Ovary (tissue), 9 donors: ENCODE results near the gene GALNT5. TPM values are rescaled to one million over a fixed set of nuclear protein-coding genes. Genes with fewer than 3 reads are reported as not detected.

ENCODE experiments used
- DNase-seq, 5 donors: peaks; one replicate each; pipeline ENCODE4 v3.0.0-alpha.2; 2019 to 2020
- H3K27ac ChIP-seq, 2 donors: fragments of 200-600 bp; one replicate each; pipeline versions ENCODE4 v1.5.1 to v1.8.0; 2019 to 2022
- H3K27me3 ChIP-seq: fragments of 200-600 bp; one replicate; pipeline ENCODE4 v1.8.0; 2022
- H3K36me3 ChIP-seq: fragments of 200-600 bp; sonication (generic); one replicate; pipeline ENCODE4 v1.5.1; 2019
- H3K4me1 ChIP-seq: one replicate; pipeline ENCODE4 v1.8.1; 2013; ENCODE audit warnings: mild to moderate bottlenecking, moderate library complexity; ENCODE audit not compliant: insufficient read depth
- H3K4me3 ChIP-seq: fragments of 200-600 bp; sonication (generic); one replicate; pipeline ENCODE4 v1.5.1; 2017
- H3K9me3 ChIP-seq, 2 donors: fragments of 200-600 bp in 1 of 2; sonication (generic) in 1 of 2; one replicate each; pipeline versions ENCODE4 v1.5.1 to v1.8.1; 2013 to 2019; ENCODE audit warnings: mild to moderate bottlenecking in 1 of 2, moderate library complexity in 1 of 2
- CTCF ChIP-seq, 3 donors: fragments of 450-650 bp in 2 of 3; fragments of 200-600 bp in 1 of 3; IDR thresholded peaks; one replicate each; pipeline versions ENCODE4 v1.5.1 to v1.8.0; 2016 to 2022; ENCODE audit warnings: antibody characterized with exemption in 3 of 3, mild to moderate bottlenecking in 1 of 3
- EP300 ChIP-seq: sonication (generic); formaldehyde crosslinking; IDR thresholded peaks from one replicate; pipeline ENCODE4 v1.6.1; 2017; ENCODE audit warnings: antibody characterized with exemption
- POLR2A ChIP-seq: fragments of 450-650 bp; IDR thresholded peaks from one replicate; pipeline ENCODE4 v1.6.1; 2017; ENCODE audit warnings: antibody characterized with exemption, mild to moderate bottlenecking, moderate library complexity
- WGBS, 3 donors: extraction: QIAGEN DNeasy Blood & Tissue Kit in 1 of 3; methylation state at CpG; one replicate each; pipeline versions ENCODE4 v1.1.5 to v1.1.7; 2013 to 2017; 5-methylcytosine and 5-hydroxymethylcytosine counted together
- intact Hi-C, 4 donors: fragments of 100-400 bp; cut with DNase I; formaldehyde crosslinking; loops; one replicate each; pipeline versions ENCODE4 v1.11.0 to v1.15.1; 2022 to 2023
- polyA plus RNA-seq, 2 donors: library from polyadenylated mRNA; stranded (reverse); fragments of 200-250 nt in 1 of 2; fragments of 350-450 nt in 1 of 2; fragmentation: Illumina TruSeq in 1 of 2; extraction: RNeasy Lipid Tissue Mini Kit (QIAGEN cat#74804) in 1 of 2; gene quantifications; one replicate each; pipeline ENCODE4 v1.2.3, GENCODE V29; 2013 to 2014
- total RNA-seq, 7 donors: library from RNA; depleted of rRNA in 2 of 7; stranded (reverse); fragments of >200 nt in 2 of 7; fragmentation: NEBNext Ultra II Directional in 3 of 7; extraction: Animal tissue kit (Norgen Biotek cat#: 25700) in 3 of 7; gene quantifications; one replicate each; pipeline versions ENCODE4 v1.1.0 to v1.2.4, GENCODE V29; 2016 to 2023
- donor health status: DM: no; HTN: no; CAD: no; lungs with moderate emphysema.
- donor health status: DM: no; HTN: no; CAD: no.
- donor health status: Bipolar disorder and iron deficiency.
- donor health status: DM: yes; HTN: yes; CAD: no.
- donor health status: DM: no; HTN: no; CAD: no.
- donor health status: DM: yes; HTN: yes; CAD: no.

Gene GALNT5
- total and polyA plus RNA-seq, 9 donors, result 0.05 to 0.80 (median 0.15) TPM; not detected in 4

GRCh38 chr2:157349949-157350515, 92.5 kb downstream of the GALNT5 start:
- no peak overlapping the region for H3K4me3 ChIP-seq
- no peaks in the 10 kb centered on the region for H3K9me3 ChIP-seq
- TF ChIP-seq CTCF (IDR thresholded peaks at IDR 0.05) (no peak), EP300 (no peak), POLR2A (no peak)
- no peaks in the 10 kb centered on the region for H3K27me3 ChIP-seq
- DNase-seq, result no peak
- WGBS, 3 donors, result 36 to 46% (median 38%) methylated on average over 1 of the region's 1 CpG
- intact Hi-C loops, result no loop called here
- no peaks in the 10 kb centered on the region for H3K36me3 ChIP-seq
- H3K4me1 ChIP-seq, result no peaks in the 10 kb centered on the region
- H3K27ac ChIP-seq, result no peak overlapping the region

DNA sequence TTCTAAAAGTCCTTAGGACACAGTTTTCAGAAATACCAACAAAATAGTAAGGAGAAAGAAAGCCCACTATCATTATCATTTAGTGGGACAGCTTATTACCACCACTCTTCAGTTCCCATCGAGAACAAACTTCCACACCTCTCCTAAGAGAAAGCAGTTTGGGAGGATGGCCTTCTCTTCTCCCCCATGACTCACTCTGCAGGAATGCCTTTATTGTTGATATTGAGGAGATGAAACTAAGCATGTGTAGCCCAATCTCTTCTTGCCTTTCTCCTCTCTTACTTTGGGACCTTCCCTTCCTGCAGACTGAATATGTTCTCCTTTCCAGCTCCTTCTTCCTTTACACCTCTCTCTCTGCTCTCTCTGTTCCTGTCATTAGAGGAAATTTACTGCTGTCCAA, 98.1 kb downstream of the GALNT5 start:
- intact Hi-C loops, result no loop called here
- Histone ChIP-seq H3K4me3 (no peak overlapping the region), H3K36me3 (no peaks in the 10 kb centered on the region), H3K4me1 (no peaks in the 10 kb centered on the region), H3K9me3 (no peaks in the 10 kb centered on the region), H3K27ac (no peak overlapping the region), H3K27me3 (no peaks in the 10 kb centered on the region)
- WGBS, 3 donors, result 23 to 47% (median 26%) methylated on average over 1 of the region's 1 CpG
- no peak for DNase-seq
- no peak for TF ChIP-seq CTCF (IDR thresholded peaks at IDR 0.05)
- no peak for TF ChIP-seq POLR2A
- no peak for TF ChIP-seq EP300

- no peaks in the 10 kb centered on the region for H3K9me3 ChIP-seq
- H3K27me3 ChIP-seq, result no peaks in the 10 kb centered on the region
- H3K4me3 ChIP-seq, result no peak overlapping the region
- DNase-seq, result no peak
- H3K4me1 ChIP-seq, result no peaks in the 10 kb centered on the region
- no peak for TF ChIP-seq EP300
- no peak for TF ChIP-seq CTCF (IDR thresholded peaks at IDR 0.05)
- no peak for TF ChIP-seq POLR2A
- H3K27ac ChIP-seq, result no peak overlapping the region
- 90 to 93% (median 92%) methylated on average over 2 of the region's 2 CpGs for WGBS, 3 donors
- no peaks in the 10 kb centered on the region for H3K36me3 ChIP-seq
- intact Hi-C loops, result no loop called here
Observed at GRCh38 chr2:157359628-157360027, 102.1 kb downstream of the GALNT5 start.

- no peak overlapping the region for H3K4me3 ChIP-seq
Observed at GRCh38 chr2:157361526-157361925, 104.0 kb downstream of the GALNT5 start.

GRCh38 chr2:157362627-157363026, 105.1 kb downstream of the GALNT5 start:
- Histone ChIP-seq H3K9me3 (no peaks in the 10 kb centered on the region), H3K36me3 (no peaks in the 10 kb centered on the region), H3K27me3 (no peaks in the 10 kb centered on the region), H3K4me1 (no peaks in the 10 kb centered on the region), H3K4me3 (no peak overlapping the region), H3K27ac (no peak overlapping the region)
- intact Hi-C loops, result no loop called here
- 81 to 89% (median 83%) methylated on average over 2 of the region's 2 CpGs for WGBS, 3 donors
- DNase-seq, result no peak
- no peak for TF ChIP-seq EP300
- no peak for TF ChIP-seq CTCF (IDR thresholded peaks at IDR 0.05)

More at GRCh38 chr2:157361526-157361925, 104.0 kb downstream of the GALNT5 start:
- no peak for TF ChIP-seq POLR2A
- DNase-seq, result no peak
- H3K27ac ChIP-seq, result no peak overlapping the region
- no peaks in the 10 kb centered on the region for H3K9me3 ChIP-seq
- no peaks in the 10 kb centered on the region for H3K4me1 ChIP-seq
- H3K27me3 ChIP-seq, result no peaks in the 10 kb centered on the region
- intact Hi-C loops, result no loop called here
- no peaks in the 10 kb centered on the region for H3K36me3 ChIP-seq
